ENCODE data around the gene ACBD6. TPM values are rescaled to one million over a fixed set of nuclear protein-coding genes. Genes with fewer than 3 reads are reported as not detected.

The ACBD6 gene
- total RNA-seq, 1 experiment from 2014 or later = 74.7 TPM

GRCh38 chr1:180247580-180247979, 254.8 kb downstream of the ACBD6 start:
- Mint-ChIP-seq H3K27ac (ENCODE audit: unreplicated experiment) (no peak overlapping the region), H3K4me3 (ENCODE audit: unreplicated experiment) (no peak overlapping the region), H3K27me3 (ENCODE audit: insufficient read depth, unreplicated experiment) (no peaks in the 10 kb centered on the region), H3K9me3 (ENCODE audit: unreplicated experiment) (no peaks in the 10 kb centered on the region), H3K4me1 (ENCODE audit: low read depth, unreplicated experiment) (no peaks in the 10 kb centered on the region), H3K36me3 (ENCODE audit: insufficient read depth, unreplicated experiment) (no peaks in the 10 kb centered on the region)
- TF ChIP-seq CTCF (IDR thresholded peaks at IDR 0.05; ENCODE audit: insufficient read depth in 1 of 2, low read depth in 1 of 2, low read length in 1 of 2, severe bottlenecking in 1 of 2, unreplicated experiment in 1 of 2) = no peak
- no peak for DNase-seq
- intact Hi-C loops (cut with micrococcal nuclease; ENCODE audit: unreplicated experiment) = no loop called here
- Histone ChIP-seq H3K9me3 (no peaks in the 10 kb centered on the region), H3K4me3 (ENCODE audit: low read depth, low read length) (no peak overlapping the region), H3K4me1 (no peaks in the 10 kb centered on the region), H3K27me3 (replicated peaks; ENCODE audit: control insufficient read depth, insufficient read depth, low read length) (no peaks in the 10 kb centered on the region), H3K36me3 (ENCODE audit: control insufficient read depth, insufficient read depth, low read length) (no peaks in the 10 kb centered on the region)
- ChIA-PET POLR2A (no interaction called here), CTCF (no interaction called here)
- no TSS peak for BruUV-seq (replicated peaks)

- no peaks in the 10 kb centered on the region for H3K27me3 ChIP-seq (replicated peaks; ENCODE audit: control insufficient read depth, insufficient read depth, low read length)
- H3K4me1 ChIP-seq = no peaks in the 10 kb centered on the region
- H3K4me3 Mint-ChIP-seq (ENCODE audit: unreplicated experiment) = no peak overlapping the region
- no peak for DNase-seq
- peaks cover under 1% of the 10 kb centered on the region for H3K27me3 Mint-ChIP-seq (ENCODE audit: insufficient read depth, unreplicated experiment)
- no TSS peak for BruUV-seq (replicated peaks)
- no peaks in the 10 kb centered on the region for H3K36me3 ChIP-seq (ENCODE audit: control insufficient read depth, insufficient read depth, low read length)
- H3K36me3 Mint-ChIP-seq (ENCODE audit: insufficient read depth, unreplicated experiment) = no peaks in the 10 kb centered on the region
- no peak overlapping the region for H3K4me3 ChIP-seq (ENCODE audit: low read depth, low read length)
- H3K4me1 Mint-ChIP-seq (ENCODE audit: low read depth, unreplicated experiment) = no peaks in the 10 kb centered on the region
- no peak overlapping the region for H3K27ac Mint-ChIP-seq (ENCODE audit: unreplicated experiment)
- ChIA-PET POLR2A (no interaction called here), CTCF (no interaction called here)
- no peaks in the 10 kb centered on the region for H3K9me3 ChIP-seq
- intact Hi-C loops (cut with micrococcal nuclease; ENCODE audit: unreplicated experiment) = no loop called here
- no peak for TF ChIP-seq CTCF (IDR thresholded peaks at IDR 0.05; ENCODE audit: insufficient read depth in 1 of 2, low read depth in 1 of 2, low read length in 1 of 2, severe bottlenecking in 1 of 2, unreplicated experiment in 1 of 2)
- no peaks in the 10 kb centered on the region for H3K9me3 Mint-ChIP-seq (ENCODE audit: unreplicated experiment)
These were observed 255.3 kb downstream of the ACBD6 start for GRCh38 chr1:180247061-180247460.

GRCh38 chr1:180246579-180246978, 255.8 kb downstream of the ACBD6 start:
- POLR2A ChIA-PET = no interaction called here
- Histone ChIP-seq H3K4me1 (no peaks in the 10 kb centered on the region), H3K4me3 (ENCODE audit: low read depth, low read length) (no peak overlapping the region), H3K9me3 (no peaks in the 10 kb centered on the region), H3K27me3 (replicated peaks; ENCODE audit: control insufficient read depth, insufficient read depth, low read length) (no peaks in the 10 kb centered on the region), H3K36me3 (ENCODE audit: control insufficient read depth, insufficient read depth, low read length) (no peaks in the 10 kb centered on the region)
- intact Hi-C loops (cut with micrococcal nuclease; ENCODE audit: unreplicated experiment) = no loop called here
- no peak for DNase-seq
- no peak for TF ChIP-seq CTCF (IDR thresholded peaks at IDR 0.05; ENCODE audit: insufficient read depth in 1 of 2, low read depth in 1 of 2, low read length in 1 of 2, severe bottlenecking in 1 of 2, unreplicated experiment in 1 of 2)
- Mint-ChIP-seq H3K36me3 (ENCODE audit: insufficient read depth, unreplicated experiment) (no peaks in the 10 kb centered on the region), H3K9me3 (ENCODE audit: unreplicated experiment) (no peaks in the 10 kb centered on the region), H3K4me1 (ENCODE audit: low read depth, unreplicated experiment) (no peaks in the 10 kb centered on the region), H3K4me3 (ENCODE audit: unreplicated experiment) (no peak overlapping the region), H3K27me3 (ENCODE audit: insufficient read depth, unreplicated experiment) (peaks cover 2% of the 10 kb centered on the region), H3K27ac (ENCODE audit: unreplicated experiment) (no peak overlapping the region)
- no TSS peak for BruUV-seq (replicated peaks)
- CTCF ChIA-PET = no interaction called here

All from Caco-2 (cell line).